ENCODE data around the gene NFYC.

GRCh38 chr1:40769815-40770214 lies 78.3 kb downstream of the NFYC start:
- TF ChIP-seq CTCF (IDR thresholded peaks at IDR 0.05) (no peak), POLR2A (IDR thresholded peaks at IDR 0.05) (no peak)

All from uterus (tissue), 2 donors.